ENCODE measurements around the gene AGGF1.

The AGGF1 gene

GRCh38 chr5:77101298-77101697 lies 71.1 kb downstream of the AGGF1 start:
- H3K23ac ChIP-seq (ENCODE audit: low read depth, low read length, poor library complexity) = no peak overlapping the region
- H2BK15ac ChIP-seq (ENCODE audit: low read length) = no peak overlapping the region
- no CpG with 5 or more reads among the region's 4 CpGs for WGBS, 2 donors (ENCODE audit: extremely low coverage in 2 of 2, insufficient read length in 2 of 2, insufficient replicate concordance in 1 of 2)
- no peaks in the 10 kb centered on the region for H3K27me3 ChIP-seq (ENCODE audit: control insufficient read depth in 3 of 3, insufficient read depth in 3 of 3, low read depth in 1 of 3, low read length in 3 of 3)
- no peak overlapping the region for H3K4me3 ChIP-seq (ENCODE audit: low read length in 2 of 2)
- H2BK120ac ChIP-seq (ENCODE audit: low read depth, low read length) = no peak overlapping the region
- H3K79me1 ChIP-seq (ENCODE audit: low read depth, low read length) = no peaks in the 10 kb centered on the region
- H3K9me3 ChIP-seq (replicated peaks in 1 of 2; ENCODE audit: control insufficient read depth in 2 of 2, insufficient read depth in 1 of 2, low read depth in 1 of 2, low read length in 2 of 2) = peaks cover 0 to 11% of the 10 kb centered on the region in 2 donors
- no peak overlapping the region for H4K91ac ChIP-seq (ENCODE audit: low read depth, low read length, poor library complexity)
- H2BK5ac ChIP-seq (ENCODE audit: low read length) = no peak overlapping the region
- no peak overlapping the region for H3K27ac ChIP-seq (replicated peaks; ENCODE audit: low read length)
- H2BK12ac ChIP-seq (ENCODE audit: low read length) = no peak overlapping the region
- no peaks in the 10 kb centered on the region for H3K4me1 ChIP-seq (ENCODE audit: control insufficient read depth in 2 of 2, insufficient read depth in 1 of 2, low read depth in 1 of 2, low read length in 2 of 2)
- H4K8ac ChIP-seq (ENCODE audit: low read depth, low read length) = no peak overlapping the region
- no peak overlapping the region for H3K4me2 ChIP-seq (ENCODE audit: insufficient read depth, low read length, poor library complexity, severe bottlenecking)
- no peak overlapping the region for H3K9ac ChIP-seq (ENCODE audit: low read depth, low read length, poor library complexity)
- H3K4ac ChIP-seq (ENCODE audit: low read length) = no peak overlapping the region
- no peak overlapping the region for H3K18ac ChIP-seq (ENCODE audit: low read length)
- H3K14ac ChIP-seq (ENCODE audit: low read length) = no peak overlapping the region
- H3K36me3 ChIP-seq (replicated peaks in 1 of 2; ENCODE audit: control insufficient read depth in 2 of 2, insufficient read depth in 2 of 2, low read length in 2 of 2) = peaks cover 0 to 9% of the 10 kb centered on the region in 2 donors
- no peak overlapping the region for H2AK5ac ChIP-seq (ENCODE audit: low read depth, low read length)
- no peak overlapping the region for H2AFZ ChIP-seq (ENCODE audit: low read length)
- no peak for DNase-seq (ENCODE audit: low spot score)

GRCh38 chr5:77102549-77102948 lies 72.3 kb downstream of the AGGF1 start:
- H3K9me3 ChIP-seq (replicated peaks in 1 of 2; ENCODE audit: control insufficient read depth in 2 of 2, insufficient read depth in 1 of 2, low read depth in 1 of 2, low read length in 2 of 2) = peaks cover 0 to 16% of the 10 kb centered on the region in 2 donors
- H2BK12ac ChIP-seq (ENCODE audit: low read length) = no peak overlapping the region
- H3K4me3 ChIP-seq (ENCODE audit: low read length in 2 of 2) = no peak overlapping the region
- H3K9ac ChIP-seq (ENCODE audit: low read depth, low read length, poor library complexity) = no peak overlapping the region
- no peak overlapping the region for H3K18ac ChIP-seq (ENCODE audit: low read length)
- DNase-seq (ENCODE audit: low spot score) = no peak
- H3K14ac ChIP-seq (ENCODE audit: low read length) = no peak overlapping the region
- H4K91ac ChIP-seq (ENCODE audit: low read depth, low read length, poor library complexity) = no peak overlapping the region
- no peak overlapping the region for H2BK120ac ChIP-seq (ENCODE audit: low read depth, low read length)
- no peak overlapping the region for H2BK5ac ChIP-seq (ENCODE audit: low read length)
- no peak overlapping the region for H3K4me2 ChIP-seq (ENCODE audit: insufficient read depth, low read length, poor library complexity, severe bottlenecking)
- H2BK15ac ChIP-seq (ENCODE audit: low read length) = no peak overlapping the region
- H3K27ac ChIP-seq (replicated peaks; ENCODE audit: low read length) = no peak overlapping the region
- H4K8ac ChIP-seq (ENCODE audit: low read depth, low read length) = no peak overlapping the region
- H3K27me3 ChIP-seq (ENCODE audit: control insufficient read depth in 3 of 3, insufficient read depth in 3 of 3, low read depth in 1 of 3, low read length in 3 of 3) = no peaks in the 10 kb centered on the region
- no peak overlapping the region for H2AFZ ChIP-seq (ENCODE audit: low read length)
- no peaks in the 10 kb centered on the region for H3K4me1 ChIP-seq (ENCODE audit: control insufficient read depth in 2 of 2, insufficient read depth in 1 of 2, low read depth in 1 of 2, low read length in 2 of 2)
- no CpG with 5 or more reads among the region's 7 CpGs for WGBS, 2 donors (ENCODE audit: extremely low coverage in 2 of 2, insufficient read length in 2 of 2, insufficient replicate concordance in 1 of 2)
- no peak overlapping the region for H2AK5ac ChIP-seq (ENCODE audit: low read depth, low read length)
- no peak overlapping the region for H3K23ac ChIP-seq (ENCODE audit: low read depth, low read length, poor library complexity)
- H3K79me1 ChIP-seq (ENCODE audit: low read depth, low read length) = no peaks in the 10 kb centered on the region
- H3K4ac ChIP-seq (ENCODE audit: low read length) = no peak overlapping the region
- H3K36me3 ChIP-seq (replicated peaks in 1 of 2; ENCODE audit: control insufficient read depth in 2 of 2, insufficient read depth in 2 of 2, low read length in 2 of 2) = peaks cover 0 to 9% of the 10 kb centered on the region in 2 donors

GRCh38 chr5:77103457-77103856 lies 73.3 kb downstream of the AGGF1 start:
- no peak overlapping the region for H2BK15ac ChIP-seq (ENCODE audit: low read length)
- peaks cover 0 to 16% of the 10 kb centered on the region in 2 donors for H3K9me3 ChIP-seq (replicated peaks in 1 of 2; ENCODE audit: control insufficient read depth in 2 of 2, insufficient read depth in 1 of 2, low read depth in 1 of 2, low read length in 2 of 2)
- no peak overlapping the region for H2BK120ac ChIP-seq (ENCODE audit: low read depth, low read length)
- H3K4me3 ChIP-seq (ENCODE audit: low read length in 2 of 2) = no peak overlapping the region
- H3K14ac ChIP-seq (ENCODE audit: low read length) = no peak overlapping the region
- H3K27ac ChIP-seq (replicated peaks; ENCODE audit: low read length) = no peak overlapping the region
- no CpG with 5 or more reads among the region's 1 CpG for WGBS, 2 donors (ENCODE audit: extremely low coverage in 2 of 2, insufficient read length in 2 of 2, insufficient replicate concordance in 1 of 2)
- no peak overlapping the region for H2BK12ac ChIP-seq (ENCODE audit: low read length)
- no peak overlapping the region for H2BK5ac ChIP-seq (ENCODE audit: low read length)
- H3K79me1 ChIP-seq (ENCODE audit: low read depth, low read length) = no peaks in the 10 kb centered on the region
- H2AK5ac ChIP-seq (ENCODE audit: low read depth, low read length) = no peak overlapping the region
- H3K4me1 ChIP-seq (ENCODE audit: control insufficient read depth in 2 of 2, insufficient read depth in 1 of 2, low read depth in 1 of 2, low read length in 2 of 2) = no peaks in the 10 kb centered on the region
- no peak overlapping the region for H2AFZ ChIP-seq (ENCODE audit: low read length)
- no peak overlapping the region for H3K4me2 ChIP-seq (ENCODE audit: insufficient read depth, low read length, poor library complexity, severe bottlenecking)
- H3K9ac ChIP-seq (ENCODE audit: low read depth, low read length, poor library complexity) = no peak overlapping the region
- peaks cover 0 to 9% of the 10 kb centered on the region in 2 donors for H3K36me3 ChIP-seq (replicated peaks in 1 of 2; ENCODE audit: control insufficient read depth in 2 of 2, insufficient read depth in 2 of 2, low read length in 2 of 2)
- no peak overlapping the region for H3K4ac ChIP-seq (ENCODE audit: low read length)
- H3K23ac ChIP-seq (ENCODE audit: low read depth, low read length, poor library complexity) = no peak overlapping the region
- H3K27me3 ChIP-seq (ENCODE audit: control insufficient read depth in 3 of 3, insufficient read depth in 3 of 3, low read depth in 1 of 3, low read length in 3 of 3) = no peaks in the 10 kb centered on the region
- DNase-seq (ENCODE audit: low spot score) = no peak
- no peak overlapping the region for H4K8ac ChIP-seq (ENCODE audit: low read depth, low read length)
- no peak overlapping the region for H4K91ac ChIP-seq (ENCODE audit: low read depth, low read length, poor library complexity)
- H3K18ac ChIP-seq (ENCODE audit: low read length) = no peak overlapping the region

GRCh38 chr5:77104813-77105212 lies 74.6 kb downstream of the AGGF1 start:
- no peak overlapping the region for H4K91ac ChIP-seq (ENCODE audit: low read depth, low read length, poor library complexity)
- no peak overlapping the region for H3K23ac ChIP-seq (ENCODE audit: low read depth, low read length, poor library complexity)
- no peak overlapping the region for H3K4me3 ChIP-seq (ENCODE audit: low read length in 2 of 2)
- H3K27ac ChIP-seq (replicated peaks; ENCODE audit: low read length) = no peak overlapping the region
- H2AK5ac ChIP-seq (ENCODE audit: low read depth, low read length) = no peak overlapping the region
- H4K8ac ChIP-seq (ENCODE audit: low read depth, low read length) = no peak overlapping the region
- H2BK15ac ChIP-seq (ENCODE audit: low read length) = no peak overlapping the region
- no peak for DNase-seq (ENCODE audit: low spot score)
- H2BK12ac ChIP-seq (ENCODE audit: low read length) = no peak overlapping the region
- no peak overlapping the region for H3K4me2 ChIP-seq (ENCODE audit: insufficient read depth, low read length, poor library complexity, severe bottlenecking)
- H3K27me3 ChIP-seq (ENCODE audit: control insufficient read depth in 3 of 3, insufficient read depth in 3 of 3, low read depth in 1 of 3, low read length in 3 of 3) = no peaks in the 10 kb centered on the region
- H2BK120ac ChIP-seq (ENCODE audit: low read depth, low read length) = no peak overlapping the region
- H3K4ac ChIP-seq (ENCODE audit: low read length) = no peak overlapping the region
- H3K79me1 ChIP-seq (ENCODE audit: low read depth, low read length) = no peaks in the 10 kb centered on the region
- no peak overlapping the region for H3K9ac ChIP-seq (ENCODE audit: low read depth, low read length, poor library complexity)
- H3K14ac ChIP-seq (ENCODE audit: low read length) = no peak overlapping the region
- H3K18ac ChIP-seq (ENCODE audit: low read length) = no peak overlapping the region
- no peak overlapping the region for H2BK5ac ChIP-seq (ENCODE audit: low read length)
- no peaks in the 10 kb centered on the region for H3K4me1 ChIP-seq (ENCODE audit: control insufficient read depth in 2 of 2, insufficient read depth in 1 of 2, low read depth in 1 of 2, low read length in 2 of 2)
- H2AFZ ChIP-seq (ENCODE audit: low read length) = no peak overlapping the region
- peaks cover 0 to 16% of the 10 kb centered on the region in 2 donors for H3K9me3 ChIP-seq (replicated peaks in 1 of 2; ENCODE audit: control insufficient read depth in 2 of 2, insufficient read depth in 1 of 2, low read depth in 1 of 2, low read length in 2 of 2)
- H3K36me3 ChIP-seq (replicated peaks in 1 of 2; ENCODE audit: control insufficient read depth in 2 of 2, insufficient read depth in 2 of 2, low read length in 2 of 2) = peaks cover 0 to 9% of the 10 kb centered on the region in 2 donors

All from neuronal stem cell (in vitro differentiated cells).